DOHH2 (cell line): Measurements from ENCODE around the gene KLLN.

ENCODE experiments used
- EZH2phosphoT487 ChIP-seq: fragments of 200-600 bp; sonication (generic); IDR thresholded peaks from 2 replicates; pipeline ENCODE4 v1.6.1; 2017; ENCODE audit warnings: borderline replicate concordance, mild to moderate bottlenecking, antibody characterized with exemption, low read length, moderate library complexity, mixed read lengths
- TF ChIP-seq, protein P1 (sequence below): fragments of 200-600 bp; sonication (generic); IDR thresholded peaks from one replicate; pipeline ENCODE4 v1.5.1; 2014; ENCODE audit warnings: antibody characterized with exemption, mild to moderate bottlenecking, low read depth, low read length; ENCODE audit not compliant: poor library complexity, severe bottlenecking

DNA sequence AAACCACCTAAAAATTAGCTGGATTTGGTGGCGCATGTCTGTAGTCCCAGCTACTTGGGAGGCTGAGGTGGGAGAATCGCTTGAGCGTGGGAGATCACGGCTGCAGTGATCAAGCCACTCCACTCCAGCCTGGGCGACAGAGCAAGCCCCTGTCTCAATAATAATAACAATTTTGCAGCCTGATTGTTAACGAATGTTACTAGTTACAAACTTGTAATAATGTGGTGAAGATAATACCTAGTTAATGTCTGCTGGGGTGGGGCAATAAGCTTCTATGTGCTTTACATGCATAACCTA, 44.1 kb downstream of the KLLN start:
- TF ChIP-seq, protein P1, sequence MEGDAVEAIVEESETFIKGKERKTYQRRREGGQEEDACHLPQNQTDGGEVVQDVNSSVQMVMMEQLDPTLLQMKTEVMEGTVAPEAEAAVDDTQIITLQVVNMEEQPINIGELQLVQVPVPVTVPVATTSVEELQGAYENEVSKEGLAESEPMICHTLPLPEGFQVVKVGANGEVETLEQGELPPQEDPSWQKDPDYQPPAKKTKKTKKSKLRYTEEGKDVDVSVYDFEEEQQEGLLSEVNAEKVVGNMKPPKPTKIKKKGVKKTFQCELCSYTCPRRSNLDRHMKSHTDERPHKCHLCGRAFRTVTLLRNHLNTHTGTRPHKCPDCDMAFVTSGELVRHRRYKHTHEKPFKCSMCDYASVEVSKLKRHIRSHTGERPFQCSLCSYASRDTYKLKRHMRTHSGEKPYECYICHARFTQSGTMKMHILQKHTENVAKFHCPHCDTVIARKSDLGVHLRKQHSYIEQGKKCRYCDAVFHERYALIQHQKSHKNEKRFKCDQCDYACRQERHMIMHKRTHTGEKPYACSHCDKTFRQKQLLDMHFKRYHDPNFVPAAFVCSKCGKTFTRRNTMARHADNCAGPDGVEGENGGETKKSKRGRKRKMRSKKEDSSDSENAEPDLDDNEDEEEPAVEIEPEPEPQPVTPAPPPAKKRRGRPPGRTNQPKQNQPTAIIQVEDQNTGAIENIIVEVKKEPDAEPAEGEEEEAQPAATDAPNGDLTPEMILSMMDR = no peak
- TF ChIP-seq EZH2phosphoT487 = no peak
